Renal pelvis (tissue), 4 donors: Measurements from ENCODE around the gene URB2. TPM values are rescaled to one million over a fixed set of nuclear protein-coding genes. Genes with fewer than 3 reads are reported as not detected.
A peak's percentile ranks its signal among the peaks of the same experiment; 100 is the strongest.

Source experiments
- DNase-seq: peaks from one replicate; pipeline ENCODE4 v3.0.0-alpha.2; 2013
- polyA plus RNA-seq, 3 donors: library from polyadenylated mRNA; unstranded; fragments of 120-200 nt; gene quantifications; one replicate each; pipeline ENCODE4 v1.2.1, GENCODE V29; 2013; ENCODE audit not compliant: insufficient read length in 3 of 3

Gene URB2
- polyA plus RNA-seq, 3 donors, result 7.9 to 8.9 (median 8.0) TPM

GRCh38 chr1:229642970-229643369 is 16.9 kb downstream of the URB2 start:
- DNase-seq, result no peak

GRCh38 chr1:229643996-229644745 is 18.1 kb downstream of the URB2 start:
- DNase-seq, result no peak

- DNase-seq, result no peak
These were observed 19.4 kb downstream of the URB2 start for GRCh38 chr1:229645324-229645993.

- no peak for DNase-seq
These were observed 22.4 kb downstream of the URB2 start for GRCh38 chr1:229648406-229648805.

GRCh38 chr1:229650045-229650444 is 24.0 kb downstream of the URB2 start:
- no peak for DNase-seq

GRCh38 chr1:229651546-229651945 is 25.5 kb downstream of the URB2 start:
- no peak for DNase-seq

- no peak for DNase-seq
These were observed 27.4 kb downstream of the URB2 start for GRCh38 chr1:229653420-229653819.

GRCh38 chr1:229655781-229656180 is 29.7 kb downstream of the URB2 start:
- DNase-seq, result no peak

- no peak for DNase-seq
These were observed 32.1 kb downstream of the URB2 start for GRCh38 chr1:229657993-229658755.

GRCh38 chr1:229661022-229661877 is 35.2 kb downstream of the URB2 start:
- DNase-seq, result peak; percentile 43

- no peak for DNase-seq
These were observed 35.9 kb downstream of the URB2 start for GRCh38 chr1:229661897-229662296.

- DNase-seq, result no peak
These were observed 38.2 kb downstream of the URB2 start for GRCh38 chr1:229664133-229664689.

GRCh38 chr1:229665912-229666558 is 40.0 kb downstream of the URB2 start:
- no peak for DNase-seq

GRCh38 chr1:229666585-229666984 is 40.5 kb downstream of the URB2 start:
- no peak for DNase-seq

GRCh38 chr1:229669333-229669732 is 43.3 kb downstream of the URB2 start:
- DNase-seq, result no peak

GRCh38 chr1:229671310-229671709 is 45.3 kb downstream of the URB2 start:
- no peak for DNase-seq

- no peak for DNase-seq
These were observed 46.2 kb downstream of the URB2 start for GRCh38 chr1:229672246-229672645.

GRCh38 chr1:229674042-229674441 is 48.0 kb downstream of the URB2 start:
- no peak for DNase-seq

- no peak for DNase-seq
These were observed 49.3 kb downstream of the URB2 start for GRCh38 chr1:229675396-229675795.

GRCh38 chr1:229685149-229685548 is 59.1 kb downstream of the URB2 start:
- no peak for DNase-seq

GRCh38 chr1:229689273-229689672 is 63.2 kb downstream of the URB2 start:
- no peak for DNase-seq
